HG02642 (cell line): ENCODE results near the gene CLEC6A.
"Not testable (repeated sequence)": the region's sequence is repeated elsewhere in the genome, so short reads cannot be mapped to it uniquely, and the experiment has no call there.

Experiments
- ATAC-seq: cut with Tn5 transposase; IDR thresholded peaks from one replicate; pipeline ENCODE4 v1.9.1; 2021; ENCODE audit warnings: mild to moderate bottlenecking; ENCODE audit not compliant: unreplicated experiment, poor library complexity

Gene CLEC6A

DNA sequence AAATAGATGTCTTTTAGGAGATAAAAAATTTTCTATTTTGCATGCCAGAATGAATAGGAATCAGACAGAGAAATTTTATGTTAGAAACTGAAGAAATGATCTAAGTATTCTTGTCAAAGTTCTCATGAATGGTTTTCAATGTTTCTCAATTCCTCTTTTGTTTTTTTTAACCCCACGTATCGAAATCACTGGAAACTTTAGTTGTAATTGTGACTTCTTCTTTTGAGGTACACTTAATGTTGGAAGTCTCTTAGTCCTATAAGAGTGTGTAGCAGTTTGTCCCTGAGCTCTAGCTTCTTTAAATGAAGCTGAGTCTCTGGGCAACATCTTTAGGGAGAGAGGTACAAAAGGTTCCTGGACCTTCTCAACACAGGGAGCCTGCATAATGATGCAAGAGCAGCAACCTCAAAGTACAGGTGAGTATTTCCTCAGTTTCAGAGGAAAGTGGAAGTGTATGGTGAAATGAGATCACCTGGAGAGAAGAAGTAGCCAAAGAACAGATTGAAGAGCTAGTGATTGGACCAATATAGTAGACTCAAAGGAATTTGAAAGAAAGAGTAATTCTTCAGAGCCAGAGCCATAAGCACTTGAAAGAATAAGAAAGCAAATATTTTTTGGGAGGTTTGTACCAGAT is at the start of gene CLEC6A:
TSS of gene CLEC6A (plus strand) at position 236 of the 634 bp plus-strand sequence. CDS start at position 386, 150 bp downstream.
- no peak for ATAC-seq

DNA sequence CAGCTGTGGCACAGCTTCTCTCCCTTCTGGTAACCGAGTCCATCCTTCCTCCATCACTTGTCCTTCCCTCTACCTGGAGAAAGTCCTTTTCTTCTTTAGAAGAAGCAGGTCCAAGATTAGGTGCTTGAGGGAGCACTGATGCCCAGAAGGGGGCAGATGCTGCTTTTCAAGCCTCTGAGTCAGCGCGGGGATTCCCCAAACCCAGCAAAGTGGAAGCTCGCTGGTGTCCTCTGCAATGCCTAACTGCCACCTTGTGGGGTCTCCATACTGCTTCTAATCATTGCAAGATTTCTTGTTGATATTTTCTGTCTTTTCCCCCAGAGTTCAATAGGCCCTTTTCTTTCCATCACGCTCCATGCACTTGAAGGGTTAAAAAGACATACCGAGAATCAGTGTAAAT is 36.2 kb upstream of the CLEC6A start:
- ATAC-seq = not testable (repeated sequence)

DNA sequence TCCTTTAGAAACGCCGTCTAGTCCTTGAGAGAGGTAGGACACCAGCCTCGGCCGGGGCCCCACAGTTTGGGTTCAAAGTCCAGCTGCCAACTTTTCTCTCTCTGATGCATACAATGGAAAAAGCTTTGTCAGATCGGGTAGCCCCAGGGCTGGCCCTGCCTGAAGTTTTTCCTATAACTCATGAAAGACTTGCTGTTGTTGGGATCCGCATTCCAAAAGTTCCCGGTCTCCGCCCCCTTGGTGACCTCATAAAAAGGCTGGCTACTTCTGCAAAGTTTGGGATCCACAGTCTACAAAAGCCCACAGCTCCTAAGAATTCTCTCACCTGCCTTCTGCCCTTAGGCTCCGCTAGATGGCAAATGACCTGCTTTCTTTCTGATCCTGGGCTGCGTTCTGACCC is 35.3 kb upstream of the CLEC6A start:
- ATAC-seq = no peak

DNA sequence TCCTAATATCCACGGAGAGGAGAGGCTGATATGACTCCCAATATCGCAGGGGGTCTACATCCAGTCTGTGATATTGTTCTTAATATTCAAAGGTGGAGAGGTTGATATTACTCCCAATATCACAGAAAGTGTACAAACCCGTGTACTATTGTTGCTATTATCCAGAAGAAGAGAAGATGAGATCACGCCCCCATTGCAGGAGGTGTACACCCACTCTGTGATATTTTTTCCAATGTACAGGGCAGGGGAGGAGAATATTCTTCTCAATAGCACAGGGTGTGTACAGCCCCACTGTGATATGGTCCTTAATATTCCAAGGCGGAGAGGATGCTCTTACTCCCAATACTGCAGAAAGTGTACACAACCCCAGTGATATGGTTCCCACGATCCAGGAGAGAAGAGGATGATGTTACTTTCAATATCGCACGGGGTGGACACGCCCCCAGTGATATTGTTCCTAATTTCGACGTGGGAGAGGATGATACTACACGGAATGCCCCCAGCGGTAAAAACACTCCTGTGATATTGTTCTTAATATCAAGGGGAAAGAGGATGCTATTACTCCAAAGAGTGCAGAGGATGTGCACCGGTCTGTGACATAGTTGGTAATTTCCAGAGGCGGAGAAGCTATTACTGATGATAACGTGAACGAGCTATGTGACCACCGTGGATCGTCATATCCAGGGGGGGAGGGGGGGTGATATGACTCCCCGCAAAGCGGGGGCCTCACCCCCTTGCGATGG is 11.1 kb upstream of the CLEC6A start:
- ATAC-seq = not testable (repeated sequence)

DNA sequence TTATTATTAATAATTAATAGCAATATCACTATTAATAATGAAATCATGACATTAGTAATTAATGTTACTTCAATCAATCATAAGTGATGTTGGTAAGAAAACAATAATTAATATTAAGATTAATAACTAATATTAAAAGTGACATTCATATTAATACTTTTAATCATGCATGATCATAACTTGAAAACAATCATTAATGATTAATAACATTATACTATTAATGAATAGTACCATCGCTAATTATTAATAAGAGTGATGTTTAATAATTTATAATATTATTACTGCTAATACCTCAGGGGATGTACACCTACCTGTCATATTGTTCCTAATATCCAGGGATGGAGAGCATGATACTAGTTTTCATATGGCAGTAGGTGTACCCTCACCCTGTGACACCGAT is 10.0 kb upstream of the CLEC6A start:
- ATAC-seq = no peak

DNA sequence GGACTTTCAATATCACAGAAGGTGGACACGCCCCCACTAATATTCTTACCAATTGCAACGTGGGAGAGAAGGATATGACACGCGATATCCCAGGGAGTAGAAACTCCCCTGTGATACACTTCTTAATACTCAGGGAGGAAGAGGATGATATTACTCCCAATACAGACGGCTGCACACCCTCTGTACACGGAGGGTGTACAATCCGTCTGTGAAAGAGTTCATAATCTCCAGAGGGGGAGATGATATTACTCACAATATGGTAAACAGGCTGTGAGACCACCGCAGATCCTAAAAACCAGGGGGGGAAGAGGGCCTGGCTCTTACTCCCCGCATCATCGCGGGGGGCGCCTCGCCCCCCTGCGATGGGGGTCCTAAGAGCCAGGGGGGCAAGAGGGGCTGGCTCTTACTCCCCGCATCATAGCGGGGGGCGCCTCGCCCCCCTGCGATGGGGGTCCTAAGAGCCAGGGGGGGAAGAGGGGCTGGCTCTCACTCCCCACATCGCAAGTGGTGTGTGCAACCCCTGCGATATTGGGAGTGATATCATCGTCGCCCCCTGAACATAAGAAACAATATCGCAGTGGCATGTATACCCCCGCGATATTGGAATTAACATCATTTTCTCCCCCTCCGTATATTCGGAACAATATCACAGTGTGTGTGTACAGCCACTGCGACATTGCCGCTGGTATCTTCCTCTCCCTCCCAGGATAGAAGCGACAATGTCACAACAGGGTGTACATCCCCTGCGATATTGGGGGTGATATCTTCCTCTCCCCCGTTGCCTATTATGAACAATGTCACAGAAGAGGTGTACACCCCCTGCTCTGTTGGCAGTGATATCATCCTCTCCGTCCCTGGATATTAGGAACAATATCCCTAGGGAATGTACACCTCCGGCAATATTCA is 8.9 kb upstream of the CLEC6A start:
- no peak for ATAC-seq

DNA sequence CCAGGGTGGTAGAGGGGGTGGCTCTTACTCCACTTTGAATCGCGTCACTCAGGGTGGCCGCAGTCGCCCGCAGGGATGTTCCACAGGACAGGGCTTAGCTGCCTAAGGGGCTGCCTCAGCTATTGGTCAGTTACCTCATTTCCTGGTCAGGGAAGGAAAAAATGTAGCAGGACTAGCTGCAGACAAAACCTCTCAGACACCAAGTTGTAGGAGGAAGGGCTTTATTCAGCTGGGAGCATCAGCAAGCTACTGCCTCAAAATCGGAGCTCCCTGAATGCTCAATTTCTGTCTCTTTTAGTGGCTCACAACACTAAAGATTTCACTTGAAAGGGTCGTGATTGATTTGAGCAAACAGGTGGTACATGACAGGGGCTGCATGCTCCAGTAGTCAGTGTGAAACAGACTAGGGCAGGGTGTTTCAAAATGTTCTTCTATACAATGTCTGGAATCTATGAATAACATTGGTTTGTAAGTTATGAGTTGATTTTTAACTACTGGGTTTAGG is 6.4 kb upstream of the CLEC6A start:
- ATAC-seq = no peak

DNA sequence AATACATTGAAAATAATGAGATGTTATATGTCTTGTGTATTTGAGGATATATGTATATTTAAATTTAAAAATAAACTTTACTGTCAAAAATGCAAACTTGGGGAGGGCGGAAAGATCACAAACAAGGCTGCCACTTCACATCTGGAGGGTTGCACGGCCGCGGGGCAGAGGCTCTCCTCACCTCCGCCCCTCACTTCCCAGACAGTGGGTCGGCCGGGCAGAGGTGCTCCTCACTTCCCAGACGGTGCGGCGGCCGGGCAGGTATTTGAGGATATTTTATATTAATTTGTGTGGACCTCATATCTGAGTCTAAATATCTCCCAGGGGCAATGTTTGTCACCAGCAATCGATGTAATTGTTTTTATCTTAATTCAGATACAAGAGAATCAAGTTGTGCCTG is 3.7 kb upstream of the CLEC6A start:
- ATAC-seq = no peak

DNA sequence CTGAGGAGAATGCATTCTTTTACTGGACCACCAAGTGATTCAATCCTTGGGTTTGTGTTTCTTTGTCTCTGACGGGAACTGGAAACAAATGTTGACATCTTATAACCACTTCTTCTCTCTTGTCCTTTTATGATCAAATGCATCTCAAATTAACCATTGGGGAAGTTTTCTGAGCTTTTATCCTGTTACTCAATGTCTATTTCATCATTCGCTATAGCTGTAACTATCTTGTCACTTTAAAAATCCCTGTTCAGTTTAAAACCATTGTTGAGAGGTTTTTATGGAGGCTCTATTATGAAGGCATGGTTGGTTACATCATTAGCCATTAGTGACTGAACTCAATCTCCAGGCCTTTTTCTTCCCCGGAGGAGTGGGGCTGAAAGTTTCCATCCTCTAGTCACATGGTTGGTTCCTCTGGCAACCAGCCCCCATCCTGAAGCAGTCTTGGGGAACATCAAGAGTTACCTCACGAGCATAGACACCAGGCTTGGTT is 2.7 kb upstream of the CLEC6A start:
- no peak for ATAC-seq

DNA sequence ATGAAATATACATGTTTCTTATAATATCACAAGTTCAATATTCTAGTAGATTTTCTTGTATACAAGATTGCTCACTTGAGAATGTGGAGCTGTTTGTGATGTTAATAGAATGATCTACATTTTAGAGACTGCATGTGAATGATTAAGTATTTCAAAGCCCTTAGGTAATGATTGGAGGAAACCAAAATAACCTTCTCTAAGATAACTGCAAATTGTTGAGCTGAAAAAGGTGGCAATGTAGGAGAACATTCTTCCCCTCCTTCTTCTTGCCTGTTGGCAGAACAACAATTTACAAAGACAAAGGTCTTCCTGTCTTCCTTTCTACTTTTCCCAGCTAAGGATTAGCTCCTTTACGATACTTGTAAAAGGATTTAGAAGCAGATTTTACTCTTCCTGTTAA is 2.0 kb upstream of the CLEC6A start:
- no peak for ATAC-seq

DNA sequence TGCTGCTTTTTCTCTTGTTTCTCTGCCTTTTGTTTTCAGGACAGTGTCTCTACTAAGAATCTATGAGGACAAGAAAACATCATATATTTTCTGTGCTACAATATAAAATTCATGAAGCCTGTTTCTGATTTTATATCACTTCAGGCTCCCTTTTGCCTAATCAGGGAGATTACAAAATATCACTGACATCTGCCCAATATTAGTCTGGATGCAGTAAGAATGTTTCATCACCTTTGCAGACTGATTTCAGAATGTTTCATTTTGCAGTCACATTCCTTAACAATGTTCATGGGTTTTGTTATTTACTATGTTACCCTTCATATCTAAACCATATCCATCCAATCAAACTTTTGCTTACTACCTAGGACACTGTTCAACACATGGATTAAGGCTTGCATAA is 491 bp upstream of the CLEC6A start:
- no peak for ATAC-seq

DNA sequence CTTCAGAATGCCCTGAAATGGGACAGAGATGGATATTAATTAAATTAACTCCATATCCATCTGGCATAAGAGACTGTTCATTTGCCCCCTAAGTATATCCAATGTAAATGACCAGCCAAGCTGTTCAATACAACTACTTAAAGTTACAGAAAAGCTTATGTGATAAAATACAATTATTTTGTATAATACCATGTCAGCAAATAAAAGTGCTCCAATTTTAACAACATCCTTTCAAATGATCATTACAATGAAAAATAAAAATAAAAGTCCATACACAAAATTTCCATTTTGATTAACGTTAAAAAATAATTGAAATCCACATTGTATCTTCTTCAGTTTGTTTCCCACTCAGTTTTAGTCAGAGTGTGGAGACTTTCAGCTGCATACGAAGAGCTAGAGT is 5.7 kb downstream of the CLEC6A start:
- ATAC-seq = no peak

DNA sequence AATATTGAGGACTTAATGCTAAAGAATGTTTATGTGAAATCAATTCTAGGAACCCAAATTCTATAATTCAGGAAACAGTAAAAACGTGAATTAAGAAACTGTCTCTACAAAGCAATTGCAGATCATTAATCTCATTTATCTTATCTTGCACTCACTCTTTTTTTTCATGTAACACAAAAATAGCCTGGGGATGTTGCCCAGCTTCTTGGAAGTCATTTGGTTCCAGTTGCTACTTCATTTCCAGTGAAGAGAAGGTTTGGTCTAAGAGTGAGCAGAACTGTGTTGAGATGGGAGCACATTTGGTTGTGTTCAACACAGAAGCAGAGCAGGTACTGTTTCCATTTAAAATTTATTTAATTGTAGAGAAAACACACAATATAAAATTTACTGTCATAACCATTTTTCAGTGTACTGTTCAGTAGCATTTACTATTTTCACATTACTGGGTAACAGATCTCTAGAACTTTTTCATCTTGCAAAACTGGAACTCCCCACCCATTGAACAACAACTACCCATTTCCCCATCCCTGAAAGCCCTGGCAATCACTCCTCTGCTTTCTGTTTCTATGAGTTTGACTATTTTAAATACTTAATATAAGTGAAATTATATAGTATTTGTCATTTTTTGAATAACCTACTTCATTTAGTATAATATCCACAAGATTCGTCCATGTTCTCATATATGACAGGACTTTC is 9.7 kb downstream of the CLEC6A start:
- no peak for ATAC-seq

DNA sequence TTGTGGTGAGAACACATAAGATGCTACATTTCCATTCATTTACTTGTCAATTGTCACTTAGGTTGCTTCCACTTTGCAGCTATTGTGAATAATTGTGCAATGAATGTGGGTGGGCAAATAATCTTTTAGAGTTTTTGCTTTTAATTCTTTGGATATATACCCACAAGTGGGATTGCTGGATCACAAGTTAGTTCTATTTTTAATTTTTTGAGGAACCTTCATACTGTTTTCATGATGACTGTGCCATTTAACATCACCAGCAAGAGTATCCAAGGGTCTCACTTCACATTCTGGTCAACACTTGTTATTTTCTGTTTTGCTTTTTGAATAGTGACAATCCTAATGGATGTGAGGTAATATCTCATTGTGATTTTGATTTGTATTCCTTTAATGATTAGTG is 10.5 kb downstream of the CLEC6A start:
- no peak for ATAC-seq

DNA sequence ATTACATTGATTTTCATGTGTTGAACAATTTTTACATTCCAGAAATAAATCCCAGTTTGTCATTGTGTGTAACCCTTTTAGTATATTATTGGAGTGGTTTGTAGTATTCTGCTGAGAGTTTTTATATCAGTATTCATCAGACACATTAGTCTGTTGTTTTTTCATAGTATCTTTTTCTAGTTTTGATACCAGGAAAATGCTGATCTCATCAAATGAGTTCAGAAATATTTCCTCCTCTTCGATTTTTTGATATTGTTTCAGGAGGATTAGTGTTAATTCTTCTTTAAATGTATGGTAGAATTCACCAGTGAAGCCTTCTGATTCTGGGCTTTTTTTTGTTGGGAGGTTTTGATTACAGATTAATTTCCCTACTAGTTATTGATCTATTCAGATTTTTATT is 15.3 kb downstream of the CLEC6A start:
- no peak for ATAC-seq

DNA sequence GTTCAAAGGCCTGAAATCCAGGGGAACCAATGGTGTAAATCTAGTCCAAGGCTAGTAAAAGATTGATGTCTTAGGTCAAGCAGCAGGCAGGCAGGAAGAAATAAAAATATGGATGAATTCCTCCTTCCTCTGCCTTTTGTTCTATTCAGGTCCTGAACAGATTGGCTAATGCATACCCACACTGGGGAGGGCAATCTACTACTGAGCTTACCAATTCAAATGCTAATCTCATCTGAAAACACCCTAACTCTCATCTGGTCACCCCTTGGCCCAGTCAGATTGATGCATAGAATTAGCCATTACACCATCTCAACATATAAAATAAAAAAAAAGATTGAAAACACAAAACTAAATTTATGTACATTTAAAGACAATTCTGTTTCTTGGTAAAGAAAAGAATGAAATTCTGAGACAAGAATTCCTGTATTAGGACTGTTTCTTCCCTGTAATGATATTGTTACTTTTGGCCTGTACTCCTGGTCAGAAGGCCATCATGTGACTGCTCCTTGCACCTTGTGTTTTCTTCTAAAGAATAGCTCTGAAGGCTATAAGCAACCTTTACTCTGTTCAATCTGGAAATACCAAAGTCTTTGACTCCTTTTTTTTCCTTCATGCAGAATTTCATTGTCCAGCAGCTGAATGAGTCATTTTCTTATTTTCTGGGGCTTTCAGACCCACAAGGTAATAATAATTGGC is 19.9 kb downstream of the CLEC6A start:
- no peak for ATAC-seq

DNA sequence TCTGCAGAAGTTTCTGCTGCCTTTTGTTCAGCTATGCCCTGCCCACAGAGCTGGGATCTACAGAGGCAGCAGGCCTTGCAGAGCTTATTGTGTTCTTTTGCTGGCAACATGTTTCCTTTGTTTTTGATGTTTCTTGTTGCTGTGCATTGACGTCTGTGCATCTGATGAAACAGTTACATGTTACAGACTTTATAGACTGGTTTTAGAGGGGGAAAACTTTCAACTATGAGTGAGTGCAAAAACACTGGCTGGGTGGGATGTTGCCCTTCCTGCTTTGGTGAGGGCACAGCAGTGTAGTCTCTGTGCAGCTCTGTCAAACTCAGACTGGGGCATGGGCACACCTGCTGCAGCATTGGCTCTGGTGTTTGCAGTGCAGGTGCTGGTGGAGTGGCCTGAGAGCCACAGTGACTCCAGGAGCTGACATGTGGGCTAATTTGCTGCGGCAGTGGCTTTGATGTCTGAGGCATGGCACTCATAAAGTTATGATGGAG is 26.9 kb downstream of the CLEC6A start:
- ATAC-seq = no peak

DNA sequence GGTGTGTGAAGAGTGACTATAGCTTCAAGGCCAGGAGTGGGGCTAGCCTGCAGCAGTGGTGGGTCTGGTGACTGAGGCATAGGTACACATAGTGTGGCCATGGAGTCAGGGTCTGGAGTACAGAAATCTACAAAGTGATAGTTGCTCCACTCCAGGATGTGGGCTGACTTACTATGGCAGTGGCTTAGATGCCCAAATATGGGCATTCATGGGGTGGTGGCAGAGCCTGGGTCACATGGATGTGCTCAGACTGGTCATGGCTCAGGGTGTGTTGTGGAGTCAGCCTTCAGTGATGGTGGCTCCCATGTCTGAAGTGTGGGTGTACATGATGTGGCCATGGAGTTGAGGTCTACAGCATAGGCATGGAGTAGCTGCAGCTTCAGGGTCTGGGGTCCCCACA is 27.3 kb downstream of the CLEC6A start:
- no peak for ATAC-seq
